ENCODE results near the gene PMS2. TPM values are rescaled to one million over a fixed set of nuclear protein-coding genes. Genes with fewer than 3 reads are reported as not detected.
"Not testable (repeated sequence)": the region's sequence is repeated elsewhere in the genome, so short reads cannot be mapped to it uniquely, and the experiment has no call there.

The PMS2 gene
- total RNA-seq, 4 donors from 2014 or later, result 16.3 to 40.6 (median 21.6) TPM

GRCh38 chr7:6015917-6016652 is 7.2 kb upstream of the PMS2 start:
- Histone ChIP-seq H3K36me3 (peaks cover 47% of the 10 kb centered on the region), H3K4me1 (peaks cover 25% of the 10 kb centered on the region), H3K27ac (peak overlapping the region; percentile 47), H3K27me3 (no peaks in the 10 kb centered on the region), H3K4me3 (peak overlapping the region; percentile 17), H3K9me3 (no peaks in the 10 kb centered on the region)
- 58% methylated on average over 8 of the region's 8 CpGs for WGBS
- peak in 1 of 2 donors; percentile 76 for DNase-seq (ENCODE audit: low spot score in 2 of 2)
- TF ChIP-seq EP300 (IDR thresholded peaks at IDR 0.05), result no peak

DNA sequence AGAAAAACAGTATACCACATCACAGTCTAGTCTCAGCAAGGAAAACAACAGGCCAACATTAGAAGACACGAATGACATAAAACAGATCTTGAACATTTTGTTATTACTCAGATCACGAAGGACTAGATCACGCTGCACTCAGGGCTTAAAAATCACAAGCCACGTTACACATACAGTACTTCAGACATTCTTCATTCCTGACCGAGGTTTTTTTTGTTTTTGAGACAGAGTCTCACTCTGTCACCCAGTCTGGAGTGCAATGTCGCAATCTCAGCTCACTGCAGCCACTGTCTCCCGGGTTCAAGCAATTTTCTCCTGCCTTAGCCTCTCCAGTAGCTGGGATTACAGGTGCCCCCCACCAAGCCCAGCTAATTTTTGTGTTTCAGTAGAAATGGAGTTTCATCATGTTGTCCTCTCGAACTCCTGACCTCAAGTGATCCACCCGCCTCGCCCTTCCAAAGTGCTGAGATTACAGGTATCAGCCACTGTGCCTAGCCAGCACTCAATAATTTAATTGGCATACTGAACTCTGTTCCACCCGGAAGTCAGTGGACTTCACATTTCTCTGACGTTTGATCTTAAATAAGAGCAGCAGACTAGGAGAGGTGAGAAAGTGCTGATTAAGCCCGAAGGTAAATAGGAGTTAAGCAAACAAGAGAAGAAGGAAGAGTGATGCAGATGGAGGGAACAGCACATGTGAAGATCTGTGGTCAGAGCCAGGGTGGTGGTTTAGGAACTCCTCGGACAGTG is 3.7 kb upstream of the PMS2 start:
- peak in 1 of 2 donors; percentile 16 for DNase-seq (ENCODE audit: low spot score in 2 of 2)
- Histone ChIP-seq H3K4me1 (peaks cover 45% of the 10 kb centered on the region), H3K36me3 (peaks cover 17% of the 10 kb centered on the region), H3K27me3 (no peaks in the 10 kb centered on the region), H3K4me3 (no peak overlapping the region), H3K27ac (no peak overlapping the region), H3K9me3 (no peaks in the 10 kb centered on the region)
- 66% methylated on average over 14 of the region's 14 CpGs for WGBS
- TF ChIP-seq POLR2AphosphoS5 (IDR thresholded peaks at IDR 0.05), result no peak
- no peak for TF ChIP-seq CTCF (IDR thresholded peaks at IDR 0.05)
- no peak for TF ChIP-seq EP300 (IDR thresholded peaks at IDR 0.05)
- no peak for TF ChIP-seq POLR2A (IDR thresholded peaks at IDR 0.05)

DNA sequence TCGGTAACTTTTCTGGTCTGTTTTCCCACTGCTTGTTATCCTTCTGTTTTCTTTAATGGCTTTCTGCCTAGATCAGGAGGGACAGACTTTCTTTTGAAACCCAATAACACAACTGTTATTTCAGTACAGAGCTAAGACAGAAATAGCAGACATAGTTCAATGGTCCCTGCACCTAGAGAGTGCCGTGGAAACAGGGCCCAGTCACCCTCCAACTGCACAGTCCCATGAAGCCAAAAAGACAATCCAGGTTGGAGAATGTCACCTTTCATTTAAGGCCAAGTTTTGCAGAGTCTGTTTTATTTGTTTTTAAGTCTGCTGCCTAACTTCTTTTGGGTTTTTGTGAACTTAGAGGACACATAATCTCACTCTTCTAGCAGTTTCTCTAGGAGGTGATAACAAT is 2.7 kb upstream of the PMS2 start:
- Histone ChIP-seq H3K4me3 (no peak overlapping the region), H3K27ac (no peak overlapping the region), H3K36me3 (peaks cover 9% of the 10 kb centered on the region), H3K27me3 (no peaks in the 10 kb centered on the region), H3K9me3 (no peaks in the 10 kb centered on the region), H3K4me1 (peaks cover 47% of the 10 kb centered on the region)
- no peak for DNase-seq (ENCODE audit: low spot score in 2 of 2)
- WGBS, result 76% methylated on average over 2 of the region's 2 CpGs
- no peak for TF ChIP-seq EP300 (IDR thresholded peaks at IDR 0.05)

- 81% methylated on average over 8 of the region's 8 CpGs for WGBS
- not testable (repeated sequence) for H3K36me3 ChIP-seq; H3K9me3 ChIP-seq; DNase-seq (ENCODE audit: low spot score in 2 of 2); H3K27me3 ChIP-seq; H3K27ac ChIP-seq
- Histone ChIP-seq H3K4me1 (peaks cover 35% of the 10 kb centered on the region), H3K4me3 (peak overlapping the region; percentile 72)
Measured at GRCh38 chr7:6010370-6010769, 1.5 kb upstream of the PMS2 start.

DNA sequence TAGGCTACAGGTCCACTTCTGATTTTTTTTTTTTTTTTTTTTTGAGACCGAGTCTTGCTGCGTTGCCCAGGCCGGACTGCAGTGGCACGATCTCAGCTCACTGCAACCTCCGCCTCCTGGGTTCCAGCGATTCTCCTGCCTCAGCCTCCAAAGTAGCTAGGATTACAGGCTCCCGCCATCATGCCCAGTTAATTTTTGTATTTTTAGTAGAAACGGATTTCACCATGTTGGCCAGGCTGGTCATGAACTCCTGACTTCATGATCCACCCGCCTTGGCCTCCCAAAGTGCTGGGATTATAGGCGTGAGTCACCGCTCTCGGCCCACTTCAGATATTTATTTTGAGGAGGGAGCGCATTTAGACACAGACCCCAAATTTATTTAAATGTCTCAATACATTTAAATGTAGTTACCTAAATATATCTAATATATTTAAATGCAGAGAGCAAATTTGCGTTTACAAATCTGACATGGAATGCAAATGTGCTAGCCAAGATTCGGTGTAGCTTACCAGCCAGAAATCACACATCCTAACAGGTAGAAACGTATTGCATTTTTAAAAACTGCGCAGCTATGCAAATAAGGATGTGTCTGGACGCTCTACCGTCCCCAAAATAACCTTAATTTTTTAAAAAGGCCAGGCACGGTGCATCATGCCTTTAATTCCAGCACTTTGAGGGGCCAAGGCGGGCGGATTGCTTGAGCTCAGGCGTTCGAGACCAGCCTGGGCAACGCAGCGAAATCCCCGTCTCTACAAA is 836 bp downstream of the PMS2 start:
- H3K9me3 ChIP-seq; H3K27me3 ChIP-seq; DNase-seq (ENCODE audit: low spot score in 2 of 2): not testable (repeated sequence)
- peaks cover 31% of the 10 kb centered on the region for H3K4me1 ChIP-seq
- peak overlapping the region; percentile 96 for H3K27ac ChIP-seq
- H3K4me3 ChIP-seq, result peak overlapping the region; percentile 72
- WGBS, result 39% methylated on average over 27 of the region's 27 CpGs
- peaks cover 25% of the 10 kb centered on the region for H3K36me3 ChIP-seq

- Histone ChIP-seq H3K4me3 (no peak overlapping the region), H3K27me3 (no peaks in the 10 kb centered on the region), H3K4me1 (peaks cover 31% of the 10 kb centered on the region), H3K36me3 (peaks cover 28% of the 10 kb centered on the region), H3K27ac (no peak overlapping the region), H3K9me3 (no peaks in the 10 kb centered on the region)
- no peak for DNase-seq (ENCODE audit: low spot score in 2 of 2)
- 80% methylated on average over 4 of the region's 4 CpGs for WGBS
- TF ChIP-seq POLR2AphosphoS5 (IDR thresholded peaks at IDR 0.05), result no peak
- TF ChIP-seq CTCF (IDR thresholded peaks at IDR 0.05), result no peak
- TF ChIP-seq POLR2A (IDR thresholded peaks at IDR 0.05), result no peak
- TF ChIP-seq EP300 (IDR thresholded peaks at IDR 0.05), result no peak
Measured at GRCh38 chr7:6007386-6007785, 1.5 kb downstream of the PMS2 start.

- Histone ChIP-seq H3K4me1 (no peaks in the 10 kb centered on the region), H3K27me3 (no peaks in the 10 kb centered on the region), H3K9me3 (no peaks in the 10 kb centered on the region), H3K4me3 (no peak overlapping the region), H3K27ac (no peak overlapping the region), H3K36me3 (peaks cover 60% of the 10 kb centered on the region)
- DNase-seq (ENCODE audit: low spot score in 2 of 2), result no peak
- TF ChIP-seq CTCF (IDR thresholded peaks at IDR 0.05), result peak; percentile 38 to 47
- no peak for TF ChIP-seq POLR2AphosphoS5 (IDR thresholded peaks at IDR 0.05)
- 58% methylated on average over 10 of the region's 10 CpGs for WGBS
Measured at GRCh38 chr7:5997210-5997808, 11.5 kb downstream of the PMS2 start.

DNA sequence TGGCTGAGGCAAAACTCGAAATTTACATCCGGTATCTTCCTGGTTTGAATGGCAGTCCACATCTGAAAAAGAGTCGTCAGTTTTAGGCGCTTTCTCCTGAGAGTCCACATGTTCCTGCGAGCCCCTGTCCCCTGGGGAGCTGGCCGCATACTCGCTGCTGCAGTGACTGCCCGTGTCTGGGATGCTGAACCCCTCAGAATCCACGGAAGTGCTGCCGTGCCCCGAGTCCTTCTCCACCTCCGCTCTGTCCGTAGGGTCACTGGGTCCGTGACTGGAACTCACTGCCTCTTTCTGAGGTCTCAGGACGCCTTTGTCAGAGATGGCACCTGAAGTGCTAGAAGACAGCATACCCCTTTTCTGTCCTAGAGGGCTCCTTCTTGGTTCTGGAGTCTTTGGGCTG is 21.8 kb downstream of the PMS2 start:
- 91% methylated on average over 15 of the region's 15 CpGs for whole genome bisulfite sequencing
- H3K9me3 ChIP-seq; H3K27ac ChIP-seq; H3K4me1 ChIP-seq; DNase-seq (ENCODE audit: low spot score in 2 of 2); H3K27me3 ChIP-seq; H3K4me3 ChIP-seq: not testable (repeated sequence)
- H3K36me3 ChIP-seq, result peaks cover 56% of the 10 kb centered on the region

DNA sequence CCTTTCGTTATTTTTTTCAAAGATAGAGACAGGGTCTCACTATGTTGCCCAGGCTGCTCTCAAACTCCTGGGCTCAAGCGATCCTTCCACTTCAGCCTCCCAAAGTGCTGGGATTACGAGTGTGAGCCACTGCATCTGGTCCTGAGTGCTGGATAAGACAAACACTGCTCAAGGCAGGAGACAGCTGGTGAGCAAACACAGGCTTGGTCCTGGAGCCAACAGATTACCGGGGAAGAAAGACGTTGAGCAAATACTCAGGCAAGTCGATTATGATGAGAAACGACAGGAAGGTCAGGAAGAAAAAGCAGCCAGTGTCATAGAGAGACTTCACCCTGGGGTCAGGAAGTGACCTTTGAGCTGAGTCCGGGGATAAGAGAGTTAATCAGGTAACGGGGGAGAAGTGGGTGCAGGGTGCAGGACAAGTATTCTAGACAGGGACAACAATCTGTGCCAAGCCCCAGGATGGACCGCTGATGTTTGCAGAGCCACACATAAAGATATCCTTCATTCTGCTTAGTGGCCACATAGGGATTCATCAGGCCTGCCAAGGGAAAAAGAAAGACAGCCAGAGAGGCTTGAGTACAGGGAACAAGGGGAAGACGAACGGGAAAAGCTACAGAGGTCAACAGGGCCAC is 29.1 kb downstream of the PMS2 start:
- WGBS, result 91% methylated on average over 1 of the region's 12 CpGs
- not testable (repeated sequence) for H3K27me3 ChIP-seq; H3K4me3 ChIP-seq; DNase-seq (ENCODE audit: low spot score in 2 of 2); H3K9me3 ChIP-seq; H3K4me1 ChIP-seq; H3K27ac ChIP-seq
- H3K36me3 ChIP-seq, result peaks cover 26% of the 10 kb centered on the region

All from suprapubic skin (tissue), 4 donors.